Activated T-helper 1 cell treated with anti-CD3 and anti-CD28 coated beads, Interleukin-2, amount 50 U/mL, for 16 hours (primary cell): Measurements from ENCODE around the gene AMDHD2.
"Not testable (repeated sequence)": the region's sequence is repeated elsewhere in the genome, so short reads cannot be mapped to it uniquely, and the experiment has no call there.

Experiments used
- DNase-seq, 2 donors: peaks; one replicate each; pipeline ENCODE4 v3.0.0-alpha.2; 2020; ENCODE audit warnings: low read depth in 1 of 2, low spot score in 1 of 2

The AMDHD2 gene

GRCh38 chr16:2520097-2520783, at the start of gene AMDHD2:
AMDHD2 (plus strand) TSS chr16:2520371; CDS start chr16:2520459, 88 bp downstream.
- DNase-seq = peak; percentile 77 to 81

DNA sequence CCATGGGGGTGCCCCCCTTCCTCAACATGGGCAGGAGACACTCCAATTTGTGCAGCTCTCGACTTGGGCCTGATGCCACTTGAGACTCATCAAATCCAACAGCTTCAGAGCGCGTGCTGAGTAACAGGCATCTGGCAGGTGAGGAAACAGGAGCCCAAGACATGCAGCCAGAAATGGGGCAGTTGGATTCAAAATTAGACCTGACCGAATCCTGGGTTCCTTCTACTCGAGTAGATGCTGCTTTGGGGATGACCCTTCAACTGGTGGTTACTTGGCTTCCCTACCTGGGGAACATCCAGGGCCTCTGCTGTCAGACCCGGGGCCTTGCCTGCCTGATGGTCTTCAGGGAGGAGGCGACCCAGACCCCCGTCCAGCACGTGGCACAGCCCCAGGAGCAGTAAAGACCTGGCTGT, 49.6 kb upstream of the AMDHD2 start:
- DNase-seq = no peak

- DNase-seq = no peak
Observed at GRCh38 chr16:2471016-2471652, 49.0 kb upstream of the AMDHD2 start, which contains the start of gene NTN3. NTN3 (plus strand) TSS chr16:2471297; CDS start chr16:2471702, 405 bp downstream.

DNA sequence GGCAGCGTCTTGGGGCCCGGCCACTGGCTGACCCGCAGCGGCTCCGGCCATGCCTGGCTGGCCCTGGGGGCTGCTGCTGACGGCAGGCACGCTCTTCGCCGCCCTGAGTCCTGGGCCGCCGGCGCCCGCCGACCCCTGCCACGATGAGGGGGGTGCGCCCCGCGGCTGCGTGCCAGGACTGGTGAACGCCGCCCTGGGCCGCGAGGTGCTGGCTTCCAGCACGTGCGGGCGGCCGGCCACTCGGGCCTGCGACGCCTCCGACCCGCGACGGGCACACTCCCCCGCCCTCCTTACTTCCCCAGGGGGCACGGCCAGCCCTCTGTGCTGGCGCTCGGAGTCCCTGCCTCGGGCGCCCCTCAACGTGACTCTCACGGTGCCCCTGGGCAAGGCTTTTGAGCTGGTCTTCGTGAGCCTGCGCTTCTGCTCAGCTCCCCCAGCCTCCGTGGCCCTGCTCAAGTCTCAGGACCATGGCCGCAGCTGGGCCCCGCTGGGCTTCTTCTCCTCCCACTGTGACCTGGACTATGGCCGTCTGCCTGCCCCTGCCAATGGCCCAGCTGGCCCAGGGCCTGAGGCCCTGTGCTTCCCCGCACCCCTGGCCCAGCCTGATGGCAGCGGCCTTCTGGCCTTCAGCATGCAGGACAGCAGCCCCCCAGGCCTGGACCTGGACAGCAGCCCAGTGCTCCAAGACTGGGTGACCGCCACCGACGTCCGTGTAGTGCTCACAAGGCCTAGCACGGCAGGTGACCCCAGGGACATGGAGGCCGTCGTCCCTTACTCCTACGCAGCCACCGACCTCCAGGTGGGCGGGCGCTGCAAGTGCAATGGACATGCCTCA, 48.3 kb upstream of the AMDHD2 start:
- no peak for DNase-seq

GRCh38 chr16:2472488-2472864, 47.7 kb upstream of the AMDHD2 start:
- DNase-seq = no peak

DNA sequence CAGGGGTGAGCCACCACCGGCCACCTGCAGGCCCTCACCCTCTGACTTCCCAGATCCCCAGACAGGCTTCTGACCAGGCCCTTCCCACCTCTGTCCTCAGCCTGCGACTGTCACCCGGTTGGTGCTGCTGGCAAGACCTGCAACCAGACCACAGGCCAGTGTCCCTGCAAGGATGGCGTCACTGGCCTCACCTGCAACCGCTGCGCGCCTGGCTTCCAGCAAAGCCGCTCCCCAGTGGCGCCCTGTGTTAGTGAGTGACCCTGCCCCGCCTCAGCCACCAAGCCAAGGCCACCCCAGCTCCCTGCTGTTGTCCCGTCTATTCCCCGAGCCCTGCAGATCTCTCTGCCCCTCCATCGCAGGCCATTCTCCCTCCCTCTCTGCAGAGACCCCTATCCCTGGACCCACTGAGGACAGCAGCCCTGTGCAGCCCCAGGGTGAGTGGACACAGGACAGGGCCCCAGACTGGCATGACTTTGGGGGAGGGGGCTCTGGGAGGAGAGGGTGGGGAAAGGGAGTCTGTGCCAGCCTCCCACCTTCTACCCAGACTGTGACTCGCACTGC, 47.2 kb upstream of the AMDHD2 start:
- DNase-seq = no peak

DNA sequence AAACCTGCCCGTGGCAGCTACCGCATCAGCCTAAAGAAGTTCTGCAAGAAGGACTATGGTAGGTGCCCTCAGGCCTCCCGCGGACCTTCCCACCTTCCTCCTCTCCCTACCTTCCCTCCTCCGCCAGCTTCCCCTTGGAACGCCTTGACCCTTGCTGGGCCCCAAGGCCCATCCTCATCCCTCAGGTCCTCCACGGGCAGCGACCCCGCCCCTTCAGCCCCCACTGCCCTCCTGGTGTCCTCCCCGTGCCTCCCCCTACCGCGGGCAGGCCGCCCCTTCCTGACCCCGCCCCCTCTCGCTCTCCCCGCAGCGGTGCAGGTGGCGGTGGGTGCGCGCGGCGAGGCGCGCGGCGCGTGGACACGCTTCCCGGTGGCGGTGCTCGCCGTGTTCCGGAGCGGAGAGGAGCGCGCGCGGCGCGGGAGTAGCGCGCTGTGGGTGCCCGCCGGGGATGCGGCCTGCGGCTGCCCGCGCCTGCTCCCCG, 46.7 kb upstream of the AMDHD2 start:
- no peak for DNase-seq

- peak; percentile 26 to 40 for DNase-seq
Observed at GRCh38 chr16:2473999-2474876, 45.9 kb upstream of the AMDHD2 start.

- peak; percentile 47 to 73 for DNase-seq
Observed at GRCh38 chr16:2474877-2475412, 45.2 kb upstream of the AMDHD2 start, which contains the start of gene TBC1D24. TBC1D24 (plus strand) TSS chr16:2475127; CDS start chr16:2496149, 21,022 bp downstream.

DNA sequence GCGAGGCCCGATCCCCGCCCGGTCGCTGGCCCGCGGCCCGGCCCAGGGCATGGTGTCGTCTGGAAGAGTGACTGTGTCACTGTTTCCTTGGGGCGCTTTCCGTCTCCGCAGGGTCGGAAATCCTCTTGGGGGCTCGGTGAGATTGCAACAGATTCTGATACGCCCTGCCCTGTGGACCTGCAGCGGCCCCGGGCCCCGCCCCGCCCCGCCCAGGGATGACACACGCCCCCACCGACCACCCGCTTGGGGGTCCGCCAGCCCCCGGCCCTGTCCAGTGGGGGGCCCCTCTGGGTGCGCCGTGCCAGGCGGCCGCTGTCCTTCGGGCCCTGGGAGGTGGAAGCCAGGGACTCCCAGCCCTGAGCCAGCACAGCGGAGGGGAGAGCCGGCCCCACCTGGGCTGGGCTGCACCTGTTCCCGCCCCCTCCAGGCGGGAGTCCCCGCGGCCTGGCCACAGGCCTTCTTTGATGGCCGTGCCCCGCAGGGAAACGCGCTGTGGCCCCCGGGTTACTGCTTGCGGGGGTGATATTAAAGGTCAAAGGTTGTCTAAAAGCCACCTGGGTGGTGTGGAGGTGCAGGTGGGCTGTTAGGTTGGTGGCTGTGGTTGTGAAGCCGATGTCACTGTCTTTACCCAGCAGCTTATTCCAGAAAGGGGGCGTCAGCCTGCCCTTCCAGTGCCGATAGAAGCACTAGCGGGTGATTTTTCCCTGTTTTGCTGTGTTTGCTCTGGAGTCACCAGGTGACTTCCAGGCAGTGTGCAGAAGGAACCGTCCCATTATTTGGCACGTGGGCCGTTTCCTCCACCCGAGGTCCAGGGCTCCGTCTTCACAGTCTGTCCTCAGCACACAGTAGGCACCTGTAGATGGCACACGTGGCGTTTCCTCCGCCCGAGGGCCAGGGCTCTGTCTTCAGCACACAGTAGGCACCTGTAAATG, 44.5 kb upstream of the AMDHD2 start:
- DNase-seq = no peak

DNA sequence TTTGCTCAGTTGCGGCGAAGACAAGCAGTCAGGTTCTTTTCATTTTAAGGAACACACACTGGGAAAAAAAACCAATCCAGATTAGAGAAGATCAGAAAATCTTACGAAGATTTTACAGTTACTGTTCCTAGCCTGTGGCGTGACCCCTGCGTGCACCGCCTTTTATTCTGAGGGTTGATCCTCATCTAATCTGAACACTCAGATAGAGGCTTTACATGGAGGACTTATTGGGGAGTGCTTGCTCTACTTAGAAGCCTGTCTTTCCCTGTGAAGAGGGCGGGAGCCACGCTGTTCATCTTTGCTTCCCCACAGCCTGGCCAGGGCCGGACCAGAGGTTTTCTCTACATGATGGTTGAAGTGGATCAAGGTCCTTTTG, 43.8 kb upstream of the AMDHD2 start:
- DNase-seq = no peak

GRCh38 chr16:2476741-2477140, 43.4 kb upstream of the AMDHD2 start:
- DNase-seq = no peak

- DNase-seq = no peak
Observed at GRCh38 chr16:2477327-2477726, 42.8 kb upstream of the AMDHD2 start.

DNA sequence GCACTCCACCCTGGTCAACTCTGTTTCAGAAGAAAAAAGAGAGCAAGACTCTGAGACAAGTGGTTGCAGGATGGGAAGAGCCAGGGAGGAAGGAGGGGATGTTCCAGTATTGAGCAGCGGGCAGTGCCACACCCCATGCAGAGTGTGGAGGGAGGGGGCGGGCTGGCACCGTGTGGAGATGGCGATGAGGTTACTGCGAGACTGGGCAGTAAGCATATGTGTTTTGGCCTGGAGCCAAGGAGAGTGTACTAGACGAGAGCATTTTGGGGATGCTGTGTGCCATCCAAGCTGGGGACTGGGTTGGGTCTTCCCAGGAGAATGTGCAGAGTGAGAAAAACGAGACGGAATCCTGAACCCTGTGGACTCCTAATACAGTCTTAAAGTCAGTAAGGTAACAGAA, 41.9 kb upstream of the AMDHD2 start:
- no peak for DNase-seq

- not testable (repeated sequence) for DNase-seq
Observed at GRCh38 chr16:2479996-2480395, 40.2 kb upstream of the AMDHD2 start.

GRCh38 chr16:2480948-2481347, 39.2 kb upstream of the AMDHD2 start:
- no peak for DNase-seq

DNA sequence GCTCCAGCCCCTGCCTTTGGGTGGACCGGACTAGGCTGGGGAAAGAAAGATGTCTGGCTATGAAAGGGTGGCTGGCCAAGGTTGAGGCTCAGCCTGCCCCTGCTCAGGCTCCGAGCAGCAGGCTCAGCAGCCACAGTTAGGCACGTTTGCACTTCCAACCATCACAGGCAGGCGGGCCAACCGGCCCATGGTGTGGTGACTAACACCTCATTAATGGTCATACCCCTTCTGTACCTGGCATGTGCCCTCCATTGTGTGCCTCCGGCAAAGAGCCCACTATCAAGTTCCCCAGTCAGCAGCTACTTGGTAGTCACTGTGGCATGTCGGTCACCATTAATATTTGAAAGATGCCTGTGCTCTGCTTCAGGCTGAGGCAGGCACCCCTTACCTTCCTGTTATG, 38.5 kb upstream of the AMDHD2 start:
- no peak for DNase-seq

GRCh38 chr16:2482249-2482648, 37.9 kb upstream of the AMDHD2 start:
- no peak for DNase-seq
